IMR-90 (cell line): ENCODE data around the gene PVALEF. TPM values are rescaled to one million over a fixed set of nuclear protein-coding genes. Genes with fewer than 3 reads are reported as not detected.

Experiments
- ATAC-seq: fragments of 200-7000 bp; cut with Tn5 transposase; 2 replicates; pipeline ENCODE4 v1.9.1; 2020; ENCODE audit warnings: low read depth, mild to moderate bottlenecking, moderate library complexity
- BruUV-seq: library from RNA; stranded (reverse); fragments of 400-500 nt; replicated peaks from 2 replicates; lab custom pipeline; 2021; lab: Mats Ljungman, UMichigan
- CTCF ChIA-PET: fragments of 300-600 bp; formaldehyde crosslinking; extraction: SDS; loops from one replicate; lab custom pipeline; 2021; ENCODE audit warnings: antibody characterized with exemption; lab: Yijun Ruan, JAX
- POLR2A ChIA-PET: fragments of 300-600 bp; sonication (Branson Sonifier 250); formaldehyde crosslinking; loops from one replicate; lab custom pipeline; 2022; ENCODE audit warnings: antibody characterized with exemption; ENCODE audit not compliant: unreplicated experiment; lab: Charles Lee
- DNase-seq: peaks from one replicate; pipeline ENCODE4 v3.0.0; 2013
- H2AFZ ChIP-seq: replicated peaks from 2 replicates; pipeline ENCODE3; 2013; ENCODE audit warnings: low read length, mild to moderate bottlenecking; ENCODE audit not compliant: poor library complexity
- H2AK5ac ChIP-seq: 2 replicates; pipeline ENCODE4 v1.6.1; 2013; ENCODE audit warnings: low read depth, low read length, inconsistent platforms
- H2AK9ac ChIP-seq: replicated peaks from 2 replicates; pipeline ENCODE3; 2013; ENCODE audit warnings: mild to moderate bottlenecking, low read depth, low read length, moderate library complexity; ENCODE audit not compliant: poor library complexity
- H2BK120ac ChIP-seq: 2 replicates; pipeline ENCODE4 v1.6.1; 2013; ENCODE audit warnings: low read depth, low read length, inconsistent platforms
- H2BK15ac ChIP-seq: 3 replicates; pipeline ENCODE4 v1.6.1; 2013; ENCODE audit warnings: low read depth, low read length, inconsistent platforms
- H2BK20ac ChIP-seq: 2 replicates; pipeline ENCODE4 v1.6.1; 2013; ENCODE audit warnings: low read depth, mild to moderate bottlenecking, inconsistent platforms, low read length, moderate library complexity
- H2BK5ac ChIP-seq: 2 replicates; pipeline ENCODE4 v1.6.1; 2013; ENCODE audit warnings: mild to moderate bottlenecking, low read depth, low read length, inconsistent platforms; ENCODE audit not compliant: poor library complexity, severe bottlenecking
- H3K14ac ChIP-seq: replicated peaks from 2 replicates; pipeline ENCODE4 v1.6.1; 2013; ENCODE audit warnings: low read depth, low read length, inconsistent platforms
- H3K18ac ChIP-seq: 2 replicates; pipeline ENCODE4 v1.6.1; 2013; ENCODE audit warnings: low read depth, low read length, control low read depth
- H3K23ac ChIP-seq: 2 replicates; pipeline ENCODE4 v1.6.1; 2013; ENCODE audit warnings: low read depth, low read length, inconsistent platforms
- H3K27ac ChIP-seq: 2 replicates; pipeline ENCODE4 v1.5.1; 2013; ENCODE audit warnings: mild to moderate bottlenecking, control low read depth, low read length; ENCODE audit not compliant: insufficient read depth
- H3K27me3 ChIP-seq: 2 replicates; pipeline ENCODE4 v1.6.1; 2013; ENCODE audit warnings: low read length; ENCODE audit not compliant: control insufficient read depth, insufficient read depth
- H3K36me3 ChIP-seq: 2 replicates; pipeline ENCODE4 v1.6.1; 2013; ENCODE audit warnings: low read length, mixed read lengths; ENCODE audit not compliant: control insufficient read depth, insufficient read depth
- H3K4ac ChIP-seq: 2 replicates; pipeline ENCODE4 v1.6.1; 2013; ENCODE audit warnings: low read depth, low read length, inconsistent platforms
- H3K4me1 ChIP-seq: 2 replicates; pipeline ENCODE4 v1.6.1; 2013; ENCODE audit warnings: low read length, mixed read lengths; ENCODE audit not compliant: control insufficient read depth, insufficient read depth
- H3K4me2 ChIP-seq: 2 replicates; pipeline ENCODE4 v1.6.1; 2013; ENCODE audit warnings: low read depth, mild to moderate bottlenecking, control low read depth, low read length, moderate library complexity
- H3K4me3 ChIP-seq: 2 replicates; pipeline ENCODE4 v1.5.1; 2013; ENCODE audit warnings: low read depth, mild to moderate bottlenecking, control low read depth, low read length, moderate library complexity; ENCODE audit not compliant: insufficient read depth
- H3K56ac ChIP-seq: 2 replicates; pipeline ENCODE4 v1.6.1; 2013; ENCODE audit warnings: low read length, inconsistent platforms; ENCODE audit not compliant: insufficient read depth; ENCODE audit errors: extremely low read depth
- H3K79me1 ChIP-seq, 2 experiments: 2 replicates each; pipeline ENCODE4 v1.6.1; 2013; ENCODE audit warnings: low read length in 2 of 2, inconsistent platforms in 1 of 2, low read depth in 1 of 2
- H3K9ac ChIP-seq: 2 replicates; pipeline ENCODE4 v1.6.1; 2013; ENCODE audit warnings: low read depth, low read length, control low read depth
- H3K9me1 ChIP-seq: 2 replicates; pipeline ENCODE4 v1.6.1; 2013; ENCODE audit warnings: low read length, inconsistent platforms; ENCODE audit not compliant: insufficient read depth
- H3K9me3 ChIP-seq: 2 replicates; pipeline ENCODE4 v1.6.1; 2013; ENCODE audit warnings: low read length; ENCODE audit not compliant: control insufficient read depth, insufficient read depth
- H4K20me1 ChIP-seq: 2 replicates; pipeline ENCODE4 v1.6.1; 2013; ENCODE audit warnings: low read length, inconsistent platforms; ENCODE audit not compliant: insufficient read depth
- H4K5ac ChIP-seq: 2 replicates; pipeline ENCODE4 v1.6.1; 2013; ENCODE audit warnings: mild to moderate bottlenecking, low read depth, low read length, control low read depth
- H4K8ac ChIP-seq, 2 experiments: 2 replicates each; pipeline ENCODE4 v1.6.1; 2013; ENCODE audit warnings: low read depth in 2 of 2, low read length in 2 of 2, control low read depth in 1 of 2, inconsistent platforms in 1 of 2
- H4K91ac ChIP-seq: 2 replicates; pipeline ENCODE4 v1.6.1; 2013; ENCODE audit warnings: low read depth, low read length, inconsistent platforms; ENCODE audit not compliant: insufficient read depth
- CEBPB ChIP-seq: IDR thresholded peaks from 2 replicates; pipeline ENCODE4 v1.6.1; 2012; ENCODE audit warnings: low read depth, low read length, improper control_type of control experiment
- CTCF ChIP-seq: conservative IDR thresholded peaks from 2 replicates; pipeline ENCODE4 v1.5.1; 2012; ENCODE audit warnings: mild to moderate bottlenecking, low read depth, low read length, improper control_type of control experiment
- NFE2L2 ChIP-seq: fragments of 150-350 bp; IDR thresholded peaks from 2 replicates; pipeline ENCODE4 v1.6.1; 2016; ENCODE audit warnings: low read depth, mild to moderate bottlenecking, low read length
- RAD21 ChIP-seq: IDR thresholded peaks from 2 replicates; pipeline ENCODE4 v1.6.1; 2012; ENCODE audit warnings: low read length, improper control_type of control experiment
- WGBS, 2 experiments: methylation state at CpG; one replicate each; pipeline versions ENCODE4 v1.1.5 to v1.1.7; 2013; ENCODE audit warnings: missing lambda C conversion rate in 2 of 2; ENCODE audit not compliant: insufficient read length in 1 of 2; ENCODE audit errors: extremely low coverage in 2 of 2; 5-methylcytosine and 5-hydroxymethylcytosine counted together
- dilution Hi-C: fragments of 300-500 bp; cut with HindIII; formaldehyde crosslinking; loops from one replicate; pipeline ENCODE4 v1.14.3; 2018; ENCODE audit warnings: low sequenced_read_pairs; ENCODE audit not compliant: unreplicated experiment
- in situ Hi-C: fragments of 300-500 bp; cut with MboI; formaldehyde crosslinking; loops from 3 replicates; pipeline ENCODE4 v1.14.3; 2019; ENCODE audit warnings: low sequenced_read_pairs, inconsistent platforms, mixed read lengths
- intact Hi-C: fragments of 100-400 bp; cut with micrococcal nuclease; formaldehyde crosslinking; loops from 2 replicates; pipeline ENCODE4 v1.10.0; 2022
- polyA plus RNA-seq, 3 experiments: library from polyadenylated mRNA; depleted of rRNA; stranded (reverse); fragments of >200 nt; gene quantifications; 2 replicates each; pipeline ENCODE4 v1.2.3, GENCODE V29; 2012; ENCODE audit warnings: low replicate concordance in 1 of 3
- total RNA-seq: library from RNA; depleted of rRNA; stranded (reverse); fragments of >200 nt; gene quantifications from 2 replicates; pipeline ENCODE4 v1.2.3, GENCODE V29; 2012

Gene PVALEF
- total and polyA plus RNA-seq, 2 of the 4 experiments (the other 2 are of a cell fraction): not detected

- Histone ChIP-seq H4K8ac (no peak overlapping the region), H2AFZ (no peak overlapping the region), H3K4me1 (no peaks in the 10 kb centered on the region), H3K23ac (no peak overlapping the region), H4K20me1 (no peaks in the 10 kb centered on the region; the same call in 1 of the 2 replicates), H3K79me1 (no peaks in the 10 kb centered on the region; a peak in 1 of 4 replicates), H3K56ac (no peak overlapping the region), H3K18ac (no peak overlapping the region), H3K9me1 (0 out of 2 replicates have a peak, but pooled peaks cover 6% of the 10 kb centered on the region), H2BK15ac (no peak overlapping the region), H2BK5ac (no peak overlapping the region), H2AK5ac (no peak overlapping the region), H4K91ac (no peak overlapping the region), H3K9ac (no peak overlapping the region), H3K9me3 (no peaks in the 10 kb centered on the region), H2AK9ac (peak overlapping the region; percentile 74), H3K36me3 (peaks cover 3% of the 10 kb centered on the region; the same call in 1 of the 2 replicates), H3K4ac (no peak overlapping the region), H2BK20ac (no peak overlapping the region), H3K4me2 (no peak overlapping the region), H3K27me3 (no peaks in the 10 kb centered on the region), H3K4me3 (no peak overlapping the region), H3K14ac (no peak overlapping the region), H2BK120ac (no peak overlapping the region), H3K27ac (no peak overlapping the region), H4K5ac (no peak overlapping the region)
- TF ChIP-seq RAD21 (no peak), CTCF (no peak), NFE2L2 (no peak), CEBPB (no peak)
- in situ Hi-C loops (no loop called here), intact Hi-C loops (no loop called here), dilution Hi-C loops (no loop called here)
- no peak for DNase-seq
- ATAC-seq: no peak
- CTCF ChIA-PET: no interaction called here
- BruUV-seq: no TSS peak
- POLR2A ChIA-PET: no interaction called here
- 89% methylated on average over 3 of the region's 14 CpGs; no CpG with 5 or more reads in 1 of the 2 experiments for WGBS, 2 experiments
Measured at GRCh38 chr17:81210868-81211267, 45.6 kb downstream of the PVALEF start.
